AG04449 (cell line): Measurements from ENCODE around the gene ETS1.

Source experiments
- CTCF ChIA-PET: fragments of 350-600 bp; formaldehyde crosslinking; extraction: SDS; loops from one replicate; lab custom pipeline; 2021; ENCODE audit warnings: antibody characterized with exemption; lab: Yijun Ruan, JAX
- POLR2A ChIA-PET: fragments of 400-600, 350-600 bp; formaldehyde crosslinking; extraction: SDS; loops from one replicate; lab custom pipeline; 2020; ENCODE audit warnings: antibody characterized with exemption, inconsistent platforms; lab: Yijun Ruan, JAX
- DNase-seq: peaks from one replicate; pipeline ENCODE4 v3.0.0-alpha.2; 2010; ENCODE audit warnings: low read depth, low spot score
- H3K4me3 ChIP-seq: 2 replicates; pipeline ENCODE4 v1.5.1; 2011; ENCODE audit warnings: low read depth, mild to moderate bottlenecking, control low read depth, low read length
- CTCF ChIP-seq: IDR thresholded peaks from one replicate; pipeline ENCODE4 v1.5.1; 2011; ENCODE audit warnings: mild to moderate bottlenecking, moderate library complexity, low read length, control low read depth, inconsistent platforms; ENCODE audit not compliant: insufficient read depth; ENCODE audit errors: missing control alignments

ETS1 gene

GRCh38 chr11:128581561-128582272 is 5.6 kb downstream of the ETS1 start:
- no peak overlapping the region for H3K4me3 ChIP-seq
- CTCF ChIA-PET, result interaction anchor here (1.5 to 1.7 kb wide), 2 partner anchors 27 to 49 kb away, joined by 4 to 5 read pairs; no protein-coding TSS in a partner anchor
- DNase-seq, result no peak
- POLR2A ChIA-PET, result interaction anchor here (1.4 kb wide), 1 partner anchor 11 kb away, joined by 5 read pairs; no protein-coding TSS in a partner anchor
- TF ChIP-seq CTCF, result no peak

- POLR2A ChIA-PET, result no interaction called here
Observed at GRCh38 chr11:128580612-128581011, 6.7 kb downstream of the ETS1 start.

GRCh38 chr11:128579798-128580504 is 7.4 kb downstream of the ETS1 start:
- no peak for DNase-seq
- ChIA-PET POLR2A (no interaction called here), CTCF (interaction anchor here (0.6 to 1.8 kb wide), 3 partner anchors 25 to 407 kb away, joined by 4 to 6 read pairs (median 5); no protein-coding TSS in a partner anchor)
- TF ChIP-seq CTCF, result no peak
- no peak overlapping the region for H3K4me3 ChIP-seq

More at GRCh38 chr11:128580612-128581011, 6.7 kb downstream of the ETS1 start:
- H3K4me3 ChIP-seq, result no peak overlapping the region
- TF ChIP-seq CTCF, result no peak
- no peak for DNase-seq
- CTCF ChIA-PET, result interaction anchor here (1.8 kb wide), 1 partner anchor 251 kb away, joined by 6 read pairs; no protein-coding TSS in a partner anchor

- ChIA-PET POLR2A (no interaction called here), CTCF (interaction anchor here (0.7 kb wide), 1 partner anchor 404 kb away, joined by 3 read pairs; no protein-coding TSS in a partner anchor)
- TF ChIP-seq CTCF, result no peak
- no peak for DNase-seq
- H3K4me3 ChIP-seq, result no peak overlapping the region
Observed at GRCh38 chr11:128576555-128576954, 10.8 kb downstream of the ETS1 start.

- no peak overlapping the region for H3K4me3 ChIP-seq
- no peak for DNase-seq
- ChIA-PET CTCF (no interaction called here), POLR2A (no interaction called here)
- TF ChIP-seq CTCF, result no peak
Observed at GRCh38 chr11:128575961-128576350, 11.4 kb downstream of the ETS1 start.
